AG09319 (cell line): Measurements from ENCODE around the gene FBXL7.

ENCODE experiments used
- DNase-seq: peaks from one replicate; pipeline ENCODE4 v3.0.0-alpha.2; 2010; ENCODE audit warnings: low read depth; ENCODE audit errors: extremely low read depth
- CTCF ChIP-seq: IDR thresholded peaks from 2 replicates; pipeline ENCODE4 v1.5.1; 2011; ENCODE audit warnings: low read depth, mild to moderate bottlenecking, inconsistent platforms, low read length, moderate library complexity

The FBXL7 gene

GRCh38 chr5:15607076-15607475 is 107.1 kb downstream of the FBXL7 start:
- no peak for TF ChIP-seq CTCF
- DNase-seq, result no peak

- TF ChIP-seq CTCF, result no peak
- DNase-seq, result no peak
Measured at GRCh38 chr5:15609076-15609725, 109.2 kb downstream of the FBXL7 start.

- TF ChIP-seq CTCF, result no peak
Measured at GRCh38 chr5:15610216-15610615, 110.2 kb downstream of the FBXL7 start.

GRCh38 chr5:15611008-15611407 is 111.0 kb downstream of the FBXL7 start:
- no peak for TF ChIP-seq CTCF
- no peak for DNase-seq

More at GRCh38 chr5:15610216-15610615, 110.2 kb downstream of the FBXL7 start:
- no peak for DNase-seq

GRCh38 chr5:15612915-15613635 is 113.1 kb downstream of the FBXL7 start:
- no peak for DNase-seq
- TF ChIP-seq CTCF, result no peak

GRCh38 chr5:15614679-15615078 is 114.7 kb downstream of the FBXL7 start:
- TF ChIP-seq CTCF, result no peak

GRCh38 chr5:15615859-15616258 is 115.9 kb downstream of the FBXL7 start:
- peak; percentile 31 for DNase-seq
- TF ChIP-seq CTCF, result no peak

More at GRCh38 chr5:15614679-15615078, 114.7 kb downstream of the FBXL7 start:
- DNase-seq, result no peak
